DND-41 (cell line): ENCODE measurements around the gene NMNAT2.

Experiments
- ATAC-seq: fragments of 200-7000 bp; cut with Tn5 transposase; 3 replicates; pipeline ENCODE4 v1.9.1; 2021; ENCODE audit warnings: low read depth; ENCODE audit not compliant: insufficient read depth
- DNase-seq: peaks from one replicate; pipeline ENCODE4 v3.0.0-alpha.2; 2020
- H2AFZ ChIP-seq: 2 replicates; pipeline ENCODE4 v1.6.0; 2012; ENCODE audit warnings: low read depth, low read length
- H3K27ac ChIP-seq: 2 replicates; pipeline ENCODE4 v1.5.1; 2012; ENCODE audit warnings: low read length, inconsistent platforms
- H3K27me3 ChIP-seq: fragments of 200-600 bp; sonication (generic); 2 replicates; pipeline ENCODE4 v1.6.0; 2012; ENCODE audit warnings: low read length, mild to moderate bottlenecking, inconsistent platforms; ENCODE audit not compliant: insufficient read depth, poor library complexity
- H3K36me3 ChIP-seq: 2 replicates; pipeline ENCODE4 v1.5.1; 2012; ENCODE audit warnings: low read length, inconsistent platforms; ENCODE audit not compliant: insufficient read depth
- H3K4me1 ChIP-seq: 2 replicates; pipeline ENCODE4 v1.5.1; 2012; ENCODE audit warnings: mild to moderate bottlenecking, low read length; ENCODE audit not compliant: insufficient read depth
- H3K4me2 ChIP-seq: 2 replicates; pipeline ENCODE4 v1.6.0; 2012; ENCODE audit warnings: mild to moderate bottlenecking, moderate library complexity, low read length, inconsistent platforms; ENCODE audit not compliant: insufficient read depth
- H3K4me3 ChIP-seq, 2 experiments: fragments of 200-600 bp in 1 of 2; shearing (Covaris generic) in 1 of 2; 2 replicates each; pipeline ENCODE4 v1.5.1; 2012 to 2016; ENCODE audit warnings: inconsistent platforms in 2 of 2, low read length in 2 of 2, mild to moderate bottlenecking in 2 of 2, low read depth in 1 of 2, moderate library complexity in 1 of 2
- H3K79me2 ChIP-seq: 2 replicates; pipeline ENCODE4 v1.6.0; 2012; ENCODE audit warnings: low read length, inconsistent platforms; ENCODE audit not compliant: insufficient read depth
- H3K9ac ChIP-seq: 2 replicates; pipeline ENCODE4 v1.6.0; 2012; ENCODE audit warnings: low read depth, mild to moderate bottlenecking, inconsistent platforms, low read length, moderate library complexity
- H3K9me3 ChIP-seq: 2 replicates; pipeline ENCODE4 v1.5.1; 2012; ENCODE audit warnings: low read length, moderate library complexity, mild to moderate bottlenecking, inconsistent platforms; ENCODE audit not compliant: insufficient read depth, severe bottlenecking
- H4K20me1 ChIP-seq: 2 replicates; pipeline ENCODE4 v1.6.0; 2012; ENCODE audit warnings: low read length; ENCODE audit not compliant: insufficient read depth
- CTCF ChIP-seq: IDR thresholded peaks from 2 replicates; pipeline ENCODE4 v1.5.1; 2012; ENCODE audit warnings: borderline replicate concordance, low read length, moderate library complexity, mild to moderate bottlenecking; ENCODE audit not compliant: poor library complexity, severe bottlenecking; ENCODE audit errors: extremely low read depth
- EZH2 ChIP-seq: IDR thresholded peaks from 3 replicates; pipeline ENCODE4 v1.6.1; 2012; ENCODE audit warnings: borderline replicate concordance, low read depth, mild to moderate bottlenecking, moderate library complexity, low read length, inconsistent platforms; ENCODE audit not compliant: severe bottlenecking

NMNAT2 gene

GRCh38 chr1:183366116-183366515 lies 52.1 kb downstream of the NMNAT2 start:
- Histone ChIP-seq H3K9ac (no peak overlapping the region), H3K4me2 (no peak overlapping the region), H3K79me2 (no peaks in the 10 kb centered on the region), H3K27ac (no peak overlapping the region), H3K27me3 (peaks cover 7% of the 10 kb centered on the region), H2AFZ (no peak overlapping the region), H4K20me1 (no peaks in the 10 kb centered on the region), H3K4me3 (no peak overlapping the region), H3K36me3 (no peaks in the 10 kb centered on the region), H3K9me3 (no peaks in the 10 kb centered on the region), H3K4me1 (no peaks in the 10 kb centered on the region)
- TF ChIP-seq EZH2 (no peak), CTCF (no peak)
- DNase-seq (no peak), ATAC-seq (no peak)

GRCh38 chr1:183365676-183366075 lies 52.5 kb downstream of the NMNAT2 start:
- H4K20me1 ChIP-seq = no peaks in the 10 kb centered on the region
- TF ChIP-seq EZH2 (no peak), CTCF (no peak)
- H3K27ac ChIP-seq = no peak overlapping the region
- H3K36me3 ChIP-seq = no peaks in the 10 kb centered on the region
- no peak for ATAC-seq
- no peaks in the 10 kb centered on the region for H3K79me2 ChIP-seq
- no peaks in the 10 kb centered on the region for H3K4me1 ChIP-seq
- DNase-seq = no peak
- H3K9me3 ChIP-seq = no peaks in the 10 kb centered on the region
- no peak overlapping the region for H3K4me2 ChIP-seq
- peaks cover 10% of the 10 kb centered on the region for H3K27me3 ChIP-seq
- H3K4me3 ChIP-seq = no peak overlapping the region
- no peak overlapping the region for H2AFZ ChIP-seq
- no peak overlapping the region for H3K9ac ChIP-seq

GRCh38 chr1:183365093-183365492 lies 53.1 kb downstream of the NMNAT2 start:
- Histone ChIP-seq H3K4me2 (no peak overlapping the region), H3K27ac (no peak overlapping the region), H3K9me3 (no peaks in the 10 kb centered on the region), H3K4me1 (no peaks in the 10 kb centered on the region), H3K9ac (no peak overlapping the region), H3K27me3 (peaks cover 10% of the 10 kb centered on the region), H3K36me3 (no peaks in the 10 kb centered on the region), H3K79me2 (no peaks in the 10 kb centered on the region), H4K20me1 (no peaks in the 10 kb centered on the region), H2AFZ (no peak overlapping the region), H3K4me3 (no peak overlapping the region)
- DNase-seq = no peak
- ATAC-seq = no peak
- no peak for TF ChIP-seq CTCF
- no peak for TF ChIP-seq EZH2

- no peaks in the 10 kb centered on the region for H3K79me2 ChIP-seq
- H3K4me1 ChIP-seq = no peaks in the 10 kb centered on the region
- H3K4me3 ChIP-seq = no peak overlapping the region
- H3K9ac ChIP-seq = no peak overlapping the region
- H3K9me3 ChIP-seq = no peaks in the 10 kb centered on the region
- H3K4me2 ChIP-seq = no peak overlapping the region
- no peak overlapping the region for H2AFZ ChIP-seq
- H3K36me3 ChIP-seq = no peaks in the 10 kb centered on the region
- H3K27me3 ChIP-seq = peaks cover 13% of the 10 kb centered on the region
- DNase-seq (no peak), ATAC-seq (no peak)
- no peaks in the 10 kb centered on the region for H4K20me1 ChIP-seq
- H3K27ac ChIP-seq = no peak overlapping the region
- TF ChIP-seq CTCF (no peak), EZH2 (no peak)
Measured at GRCh38 chr1:183363972-183364371, 54.2 kb downstream of the NMNAT2 start.
